ENCODE results near the gene CENPE. TPM values are rescaled to one million over a fixed set of nuclear protein-coding genes. Genes with fewer than 3 reads are reported as not detected.

The CENPE gene
- total and polyA plus RNA-seq, 2 of the 4 experiments (the other 2 are of a cell fraction) = 3.7 to 14.5 TPM

- no peaks in the 10 kb centered on the region for H3K27me3 ChIP-seq (ENCODE audit: control insufficient read depth, insufficient read depth, low read length)
- ChIA-PET CTCF (no interaction called here), POLR2A (ENCODE audit: unreplicated experiment) (no interaction called here)
- no peak overlapping the region for H3K4me2 ChIP-seq (ENCODE audit: low read depth, low read length)
- no peak overlapping the region for H2BK120ac ChIP-seq (ENCODE audit: low read depth, low read length)
- BruUV-seq (replicated peaks) = no TSS peak
- H2BK15ac ChIP-seq (ENCODE audit: low read depth, low read length) = no peak overlapping the region
- ATAC-seq (ENCODE audit: low read depth) = no peak
- dilution Hi-C loops (cut with HindIII; ENCODE audit: low sequenced_read_pairs, unreplicated experiment) (no loop called here), in situ Hi-C loops (cut with MboI; ENCODE audit: low sequenced_read_pairs) (no loop called here), intact Hi-C loops (cut with micrococcal nuclease) (no loop called here)
- no peak overlapping the region for H2AFZ ChIP-seq (replicated peaks; ENCODE audit: low read length, poor library complexity)
- H2BK20ac ChIP-seq (ENCODE audit: low read depth, low read length) = no peak overlapping the region
- H3K27ac ChIP-seq (ENCODE audit: insufficient read depth, low read length) = no peak overlapping the region
- WGBS, 2 experiments (ENCODE audit: extremely low coverage in 2 of 2, insufficient read length in 1 of 2) = no CpG with 5 or more reads among the region's 4 CpGs
- H3K9me3 ChIP-seq (ENCODE audit: control insufficient read depth, insufficient read depth, low read length) = no peaks in the 10 kb centered on the region
- H3K79me1 ChIP-seq (ENCODE audit: low read depth in 1 of 2, low read length in 2 of 2) = no peaks in the 10 kb centered on the region
- H3K36me3 ChIP-seq (ENCODE audit: control insufficient read depth, insufficient read depth, low read length) = 0 out of 2 replicates have a peak, but pooled peaks cover 2% of the 10 kb centered on the region
- H3K4me1 ChIP-seq (ENCODE audit: control insufficient read depth, insufficient read depth, low read length) = no peaks in the 10 kb centered on the region
- H3K14ac ChIP-seq (replicated peaks; ENCODE audit: low read depth, low read length) = no peak overlapping the region
- no peak overlapping the region for H2AK9ac ChIP-seq (replicated peaks; ENCODE audit: low read depth, low read length, poor library complexity)
- H3K4ac ChIP-seq (ENCODE audit: low read depth, low read length) = no peak overlapping the region
- no peak overlapping the region for H3K9ac ChIP-seq (ENCODE audit: low read depth, low read length)
- H2AK5ac ChIP-seq (ENCODE audit: low read depth, low read length) = no peak overlapping the region
- TF ChIP-seq FOS (IDR thresholded peaks at IDR 0.05; ENCODE audit: low read depth, low read length) (no peak), MAFK (IDR thresholded peaks at IDR 0.05; ENCODE audit: low read depth, low read length) (no peak), SMC3 (IDR thresholded peaks at IDR 0.05; ENCODE audit: low read depth, low read length) (no peak)
- H3K4me3 ChIP-seq (ENCODE audit: insufficient read depth, low read depth, low read length) = no peak overlapping the region
- peaks cover 3% of the 10 kb centered on the region; the same call in 1 of the 2 replicates for H3K9me1 ChIP-seq (ENCODE audit: insufficient read depth, low read length)
- H3K18ac ChIP-seq (ENCODE audit: low read depth, low read length) = no peak overlapping the region
- no peak overlapping the region for H4K8ac ChIP-seq (ENCODE audit: low read depth in 2 of 2, low read length in 2 of 2)
- DNase-seq = no peak
- H4K20me1 ChIP-seq (ENCODE audit: insufficient read depth, low read length) = no peaks in the 10 kb centered on the region
- no peak overlapping the region for H3K23ac ChIP-seq (ENCODE audit: low read depth, low read length)
- no peak overlapping the region for H4K5ac ChIP-seq (ENCODE audit: low read depth, low read length)
- H4K91ac ChIP-seq (ENCODE audit: insufficient read depth, low read depth, low read length) = no peak overlapping the region
- H3K56ac ChIP-seq (ENCODE audit: extremely low read depth, insufficient read depth, low read length) = no peak overlapping the region
- H2BK5ac ChIP-seq (ENCODE audit: low read depth, low read length, poor library complexity, severe bottlenecking) = no peak overlapping the region
Observed at GRCh38 chr4:103111598-103111997, 86.5 kb downstream of the CENPE start.
